GM19397 (cell line): Measurements from ENCODE around the gene MBD4.
A peak's percentile ranks its signal among the peaks of the same experiment; 100 is the strongest.
"Not testable (repeated sequence)": the region's sequence is repeated elsewhere in the genome, so short reads cannot be mapped to it uniquely, and the experiment has no call there.

Experiments used
- ATAC-seq: cut with Tn5 transposase; IDR thresholded peaks from one replicate; pipeline ENCODE4 v1.9.1; 2021; ENCODE audit warnings: mild to moderate bottlenecking, moderate library complexity; ENCODE audit not compliant: unreplicated experiment

MBD4 gene

DNA sequence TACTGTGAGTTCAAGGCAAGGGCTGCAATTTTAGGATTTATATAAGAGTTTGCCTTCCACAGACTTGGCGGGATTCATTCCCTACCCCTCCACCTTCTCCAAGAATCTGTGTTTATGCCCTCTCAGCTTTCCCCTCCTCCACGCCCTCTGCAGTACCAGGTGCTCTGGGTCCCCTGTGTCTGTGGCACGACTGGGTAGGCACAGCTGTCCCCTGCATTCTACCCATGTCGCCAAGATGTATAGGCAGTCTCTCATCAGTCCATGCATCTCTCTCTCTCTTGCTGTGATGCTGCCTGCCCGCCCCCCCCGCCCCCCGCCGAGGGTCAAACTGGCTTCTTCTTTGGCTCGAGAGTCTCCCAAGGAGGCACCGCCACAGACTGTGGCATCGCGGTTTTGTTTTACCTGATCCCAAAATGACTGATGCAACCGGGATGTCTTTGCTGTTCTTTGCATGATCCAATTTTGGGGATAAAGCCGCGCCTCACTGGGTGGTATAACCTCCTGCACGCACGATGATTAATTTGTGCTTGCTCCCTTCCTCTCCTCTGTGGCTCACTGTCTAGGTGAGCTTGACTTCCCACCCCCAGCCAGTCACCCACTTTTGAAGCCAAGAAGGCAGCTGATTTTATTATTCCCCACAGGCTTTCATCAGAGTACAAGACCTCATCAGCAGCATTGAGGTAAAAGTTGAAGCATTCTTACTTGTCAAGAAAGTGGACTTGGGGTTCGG lies 55.0 kb downstream of the MBD4 start:
- no peak for ATAC-seq

DNA sequence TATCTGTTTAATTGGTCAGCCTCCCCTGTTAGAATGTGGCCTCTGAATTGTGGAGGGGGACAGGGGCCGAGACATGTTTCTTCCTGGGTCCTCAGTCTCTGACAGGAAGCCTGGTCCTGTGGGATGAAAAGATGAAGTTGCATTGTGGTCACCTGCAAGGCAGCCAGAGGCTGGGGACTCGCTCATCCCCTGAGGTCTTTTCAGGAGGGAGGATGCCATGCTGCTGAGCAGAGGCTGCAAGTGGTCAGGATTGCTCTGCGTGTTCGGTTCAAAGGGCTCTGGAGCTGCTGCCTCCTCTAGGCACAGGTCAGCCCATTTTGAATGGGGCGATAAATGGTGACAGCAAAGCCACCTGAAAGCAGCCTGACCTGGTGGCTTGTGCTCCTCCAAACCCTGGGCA lies 55.6 kb downstream of the MBD4 start:
- ATAC-seq: not testable (repeated sequence)

DNA sequence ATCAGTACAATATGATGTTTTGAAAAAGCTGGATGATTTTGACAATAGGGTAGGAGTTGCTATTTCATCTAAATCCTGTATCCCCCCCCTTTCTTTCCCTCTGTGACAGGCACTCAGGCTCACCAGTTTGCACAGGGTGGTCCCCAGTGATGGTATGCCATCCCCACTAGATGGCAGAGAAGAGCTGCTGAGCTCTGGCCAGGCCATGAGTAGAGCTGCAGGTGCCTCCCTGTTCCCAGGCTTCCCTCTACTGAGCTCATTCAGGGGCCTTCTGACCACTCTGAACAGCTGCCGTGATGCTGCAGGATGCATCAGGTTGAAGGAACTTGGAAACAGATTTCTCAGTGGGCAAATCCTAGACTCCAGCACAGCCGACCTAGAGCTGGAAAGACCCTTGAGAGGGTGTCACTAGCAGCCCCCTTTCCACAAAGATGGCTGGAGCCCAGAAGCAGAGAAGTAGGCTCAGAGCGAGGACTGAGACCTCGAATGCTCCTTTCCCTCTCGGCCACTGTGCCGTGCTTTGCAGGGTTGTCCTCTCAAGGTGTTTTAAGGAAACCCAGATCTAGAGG lies 56.4 kb downstream of the MBD4 start:
- ATAC-seq: peak; percentile 89

DNA sequence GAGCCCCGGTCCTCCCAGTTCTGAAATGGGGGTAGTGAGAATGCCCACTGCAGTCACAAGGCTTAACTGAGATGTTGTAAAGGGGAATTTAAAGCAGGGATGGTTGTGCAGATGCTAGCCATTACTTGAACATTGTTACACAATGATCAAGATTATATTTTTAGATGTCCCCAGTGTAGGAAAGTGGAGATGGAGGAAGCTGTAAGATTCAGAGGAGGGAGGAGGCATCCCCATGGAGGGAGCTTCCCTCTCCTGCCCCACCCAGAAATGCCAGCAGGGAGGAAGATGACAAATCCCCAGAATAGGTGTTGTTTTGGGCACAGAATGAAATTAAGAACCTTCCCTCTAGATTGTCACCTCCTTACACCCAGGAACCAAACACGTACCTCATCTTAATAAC lies 57.4 kb downstream of the MBD4 start:
- ATAC-seq: no peak
